GM23338 (cell line): Measurements from ENCODE around the gene RPS17.

Source experiments
- CREB1 ChIP-seq: fragments of 250-450 bp; sonication (Bioruptor Pico); IDR thresholded peaks from 2 replicates; pipeline ENCODE4 v1.5.0; 2020; ENCODE audit warnings: low read depth, mild to moderate bottlenecking, moderate library complexity
- CTCF ChIP-seq, 2 experiments: fragments of 200-600 bp in 1 of 2; sonication (generic) in 1 of 2; conservative IDR thresholded peaks; 2 replicates each; pipeline versions ENCODE4 v1.5.1 to v1.6.1; 2016 to 2017; ENCODE audit warnings: antibody characterized with exemption in 2 of 2, low read depth in 2 of 2, mild to moderate bottlenecking in 2 of 2, moderate library complexity in 1 of 2
- ETS1 ChIP-seq: IDR thresholded peaks from 2 replicates; pipeline ENCODE4 v1.6.1; 2016; ENCODE audit warnings: antibody characterized with exemption
- EZH2 ChIP-seq: fragments of 200-600 bp; sonication (generic); IDR thresholded peaks from one replicate; pipeline ENCODE4 v1.8.0; 2017; ENCODE audit warnings: antibody characterized with exemption, mild to moderate bottlenecking, low read depth; ENCODE audit not compliant: unreplicated experiment
- EZH2phosphoT487 ChIP-seq: fragments of 200-600 bp; sonication (generic); IDR thresholded peaks from one replicate; pipeline ENCODE4 v1.8.1; 2018; ENCODE audit warnings: antibody characterized with exemption; ENCODE audit not compliant: unreplicated experiment
- JUNB ChIP-seq: IDR thresholded peaks from one replicate; pipeline ENCODE4 v1.6.1; 2016; ENCODE audit warnings: antibody characterized with exemption; ENCODE audit not compliant: unreplicated experiment
- POLR2AphosphoS5 ChIP-seq: IDR thresholded peaks from 2 replicates; pipeline ENCODE4 v1.6.1; 2016; ENCODE audit warnings: antibody characterized with exemption, low read depth
- STAT1 ChIP-seq: IDR thresholded peaks from one replicate; pipeline ENCODE4 v1.6.1; 2016; ENCODE audit warnings: antibody characterized with exemption; ENCODE audit not compliant: unreplicated experiment
- ZNF331 ChIP-seq: fragments of 250-450 bp; sonication (Bioruptor Pico); IDR thresholded peaks from 2 replicates; pipeline ENCODE4 v1.5.0; 2020; ENCODE audit warnings: low read depth, mild to moderate bottlenecking, moderate library complexity

GRCh38 chr15:82537351-82537908 lies 2.8 kb downstream of the RPS17 start:
- TF ChIP-seq CTCF (conservative IDR thresholded peaks at IDR 0.05; ENCODE audit: low read depth in 2 of 2) (no peak), JUNB (no peak), EZH2phosphoT487 (no peak), EZH2 (no peak), STAT1 (no peak), ZNF331 (CRISPR knock-in tag) (no peak), POLR2AphosphoS5 (no peak), ETS1 (no peak), CREB1 (CRISPR knock-in tag) (no peak)
